ENCODE data around the gene SF3A1.
A peak's percentile ranks its signal among the peaks of the same experiment; 100 is the strongest.

SF3A1 gene

DNA sequence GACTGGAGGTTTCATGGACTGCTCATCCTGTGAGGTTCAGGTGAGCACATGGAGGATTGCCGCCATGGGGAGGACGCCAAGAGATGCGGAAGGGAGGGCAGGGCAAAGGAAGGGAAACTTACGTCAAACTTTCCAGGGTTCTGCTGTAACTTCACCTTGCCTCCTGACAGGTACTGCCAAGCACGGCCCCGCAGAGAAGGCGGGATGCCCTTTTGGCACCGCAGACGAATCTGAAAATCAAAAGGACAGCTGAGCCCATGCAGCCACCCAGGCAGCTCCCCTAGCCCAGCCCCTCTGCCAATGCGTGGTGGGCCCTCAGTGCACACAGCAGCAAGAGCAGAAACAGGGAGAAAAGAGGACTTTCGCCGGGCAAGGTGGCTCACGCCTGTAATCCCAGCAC, 57.4 kb downstream of the SF3A1 start:
- no peak for DNase-seq

- DNase-seq: no peak
Observed at GRCh38 chr22:30297991-30298701, 58.5 kb downstream of the SF3A1 start.

- DNase-seq: no peak
Observed at GRCh38 chr22:30297276-30297990, 59.3 kb downstream of the SF3A1 start.

- no peak for DNase-seq
Observed at GRCh38 chr22:30296833-30297232, 59.9 kb downstream of the SF3A1 start.

- no peak for DNase-seq
Observed at GRCh38 chr22:30296324-30296723, 60.4 kb downstream of the SF3A1 start.

- no peak for DNase-seq
Observed at GRCh38 chr22:30295576-30295975, 61.1 kb downstream of the SF3A1 start.

DNA sequence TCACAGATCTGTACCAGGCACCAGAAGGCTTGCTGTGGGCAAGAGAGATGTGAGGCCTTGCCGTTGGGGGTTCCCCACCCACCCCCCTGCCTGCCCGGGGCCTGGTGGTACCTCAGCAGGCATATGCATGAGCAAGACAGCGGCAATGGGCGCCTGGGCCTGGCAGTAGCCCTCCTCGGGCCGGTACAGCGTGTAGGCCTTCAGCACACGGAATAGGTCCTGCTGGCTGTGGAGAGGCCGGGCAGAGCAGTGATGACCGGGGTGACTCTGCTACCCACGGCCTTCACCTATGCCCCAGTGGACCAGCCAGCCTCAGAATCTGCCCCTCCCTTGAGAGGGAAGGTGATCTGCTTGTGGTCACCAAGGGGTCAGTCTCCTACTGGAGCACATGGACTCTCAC, 61.9 kb downstream of the SF3A1 start:
- DNase-seq: no peak

- DNase-seq: no peak
Observed at GRCh38 chr22:30294066-30294465, 62.6 kb downstream of the SF3A1 start.

- no peak for DNase-seq
Observed at GRCh38 chr22:30293026-30293425, 63.7 kb downstream of the SF3A1 start.

DNA sequence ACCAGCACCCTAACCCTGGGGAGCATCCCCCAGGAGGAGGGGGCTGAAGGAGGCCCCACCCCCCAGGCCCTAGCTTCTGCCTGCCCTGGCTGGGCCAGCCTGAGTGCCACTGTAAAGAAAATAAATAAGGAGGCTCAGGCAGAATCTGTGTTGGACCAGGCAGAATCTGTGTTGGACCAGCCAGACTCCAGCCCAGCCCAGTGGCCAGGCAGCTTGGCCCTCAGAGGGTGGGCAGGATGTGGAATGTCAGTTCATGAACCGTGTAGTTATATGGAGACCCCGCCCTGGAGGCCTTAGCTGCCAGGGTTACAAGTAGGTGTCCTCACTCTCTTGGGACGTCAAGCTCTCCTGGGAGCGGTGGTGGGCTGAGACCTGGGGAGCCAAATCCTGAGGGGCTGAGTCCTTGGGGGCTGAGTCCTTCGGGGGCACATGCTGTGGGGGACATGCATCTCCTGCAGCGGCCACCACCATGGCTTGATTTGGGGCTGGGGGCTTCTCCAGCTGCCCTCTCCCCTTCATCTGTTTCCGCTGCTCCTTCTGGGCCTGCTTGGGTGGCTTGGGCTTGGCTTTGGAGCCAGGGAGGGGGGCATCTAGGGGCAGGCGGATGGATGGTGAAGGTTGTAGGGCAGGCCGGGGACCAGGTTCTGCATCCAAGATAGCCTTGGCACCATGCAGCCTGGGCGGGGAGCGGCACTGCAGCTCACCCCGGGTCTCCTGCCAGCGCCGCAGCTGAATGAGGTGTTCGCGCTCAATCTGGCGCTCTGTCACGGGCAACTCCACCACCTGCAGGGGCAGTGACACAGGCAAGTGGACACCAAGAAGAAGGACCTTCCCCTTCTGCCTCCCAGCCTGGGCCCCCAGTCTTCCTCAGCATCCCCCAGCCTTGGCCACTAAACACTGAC, 64.4 kb downstream of the SF3A1 start:
- no peak for DNase-seq

DNA sequence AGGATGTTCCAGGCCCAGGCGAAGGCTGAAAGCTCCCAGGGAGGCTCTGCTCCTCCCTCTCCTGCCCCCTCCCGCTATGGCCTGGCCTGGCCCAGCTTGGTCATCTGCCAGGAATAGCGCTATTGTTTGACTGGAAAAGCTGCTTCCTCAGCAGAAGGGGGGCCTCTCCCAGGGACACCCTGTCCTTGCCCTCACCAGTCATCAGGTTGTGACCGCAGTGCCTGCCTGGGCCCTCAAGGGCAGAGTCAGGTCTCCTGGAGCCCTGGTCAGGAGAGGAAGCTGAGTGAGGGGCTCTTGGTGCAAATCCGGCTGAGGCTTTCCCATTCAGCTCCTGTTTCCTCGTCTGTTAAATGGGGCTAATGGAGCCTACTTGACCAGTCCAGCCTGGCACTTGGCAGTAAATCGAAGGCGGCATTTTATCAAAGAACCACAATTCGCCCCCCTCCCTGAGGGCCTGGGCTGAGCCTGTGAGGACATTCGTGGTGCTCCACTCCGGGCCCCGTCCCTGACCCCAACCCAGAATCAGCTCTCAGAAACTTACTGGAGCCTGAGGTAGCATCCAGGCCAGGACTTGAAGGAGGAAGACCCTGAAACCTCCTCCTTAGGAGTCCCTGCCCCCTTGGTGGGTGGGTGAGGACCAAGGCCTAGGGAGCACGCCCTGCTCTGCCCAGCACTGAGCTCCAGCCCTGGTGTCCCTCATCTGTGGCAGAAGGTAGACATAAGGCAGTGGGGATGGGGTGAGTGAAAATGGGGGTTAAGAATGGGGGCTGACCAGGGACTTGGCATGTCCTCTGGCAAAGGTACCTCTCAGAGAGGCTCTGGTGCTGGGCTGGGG, 65.4 kb downstream of the SF3A1 start:
- DNase-seq: no peak

GRCh38 chr22:30290342-30291057, 66.2 kb downstream of the SF3A1 start:
- DNase-seq: peak; percentile 38

GRCh38 chr22:30289980-30290313, 66.7 kb downstream of the SF3A1 start:
- DNase-seq: no peak

DNA sequence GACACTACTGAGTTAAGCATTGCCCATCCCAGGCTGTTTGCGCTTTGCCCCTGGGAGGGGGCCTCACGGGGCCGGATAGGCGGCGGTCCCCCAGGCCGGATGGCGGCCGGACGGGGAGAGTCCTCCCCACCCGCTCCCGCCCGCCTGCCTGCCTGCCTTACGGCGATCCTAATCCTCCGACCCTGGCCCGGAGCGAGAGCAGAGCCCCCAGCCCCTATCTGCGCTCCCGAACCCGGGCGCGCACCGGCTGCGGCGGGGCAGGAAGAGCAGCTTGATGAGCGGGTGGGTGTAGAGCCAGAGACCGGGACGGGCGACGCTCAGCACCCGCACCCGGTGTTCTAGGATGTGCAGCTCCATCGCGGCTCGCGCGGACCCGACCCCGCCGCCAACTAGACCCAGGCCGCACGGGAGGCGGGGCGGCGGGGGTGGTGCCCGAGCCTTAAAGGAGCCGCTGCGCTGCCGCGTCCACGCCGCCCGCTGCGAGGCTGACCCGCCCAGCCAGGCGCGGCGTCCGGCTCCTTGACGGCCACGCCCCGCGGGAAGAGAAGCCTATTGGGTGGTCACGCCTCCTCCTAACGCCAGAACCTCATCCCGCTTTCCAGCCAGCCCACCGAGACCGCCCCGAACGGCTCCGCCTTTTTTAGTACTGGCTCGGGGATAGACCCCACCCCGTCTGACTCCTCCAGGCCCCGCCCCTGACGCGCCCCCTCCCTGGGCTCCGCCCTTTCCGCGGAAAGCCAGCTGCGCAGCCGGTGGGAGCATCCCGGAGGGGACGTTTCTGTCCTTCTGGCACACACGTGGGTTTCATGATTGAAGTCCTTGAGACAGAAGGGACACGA, 67.3 kb downstream of the SF3A1 start, which contains the start of gene CASTOR1:
TSS of gene CASTOR1 (minus strand) at position 365 of the 839 bp plus-strand sequence. CDS start at position 357, 8 bp downstream.
- DNase-seq: peak; percentile 93

GRCh38 chr22:30288419-30289140, 68.1 kb downstream of the SF3A1 start:
- DNase-seq: no peak

DNA sequence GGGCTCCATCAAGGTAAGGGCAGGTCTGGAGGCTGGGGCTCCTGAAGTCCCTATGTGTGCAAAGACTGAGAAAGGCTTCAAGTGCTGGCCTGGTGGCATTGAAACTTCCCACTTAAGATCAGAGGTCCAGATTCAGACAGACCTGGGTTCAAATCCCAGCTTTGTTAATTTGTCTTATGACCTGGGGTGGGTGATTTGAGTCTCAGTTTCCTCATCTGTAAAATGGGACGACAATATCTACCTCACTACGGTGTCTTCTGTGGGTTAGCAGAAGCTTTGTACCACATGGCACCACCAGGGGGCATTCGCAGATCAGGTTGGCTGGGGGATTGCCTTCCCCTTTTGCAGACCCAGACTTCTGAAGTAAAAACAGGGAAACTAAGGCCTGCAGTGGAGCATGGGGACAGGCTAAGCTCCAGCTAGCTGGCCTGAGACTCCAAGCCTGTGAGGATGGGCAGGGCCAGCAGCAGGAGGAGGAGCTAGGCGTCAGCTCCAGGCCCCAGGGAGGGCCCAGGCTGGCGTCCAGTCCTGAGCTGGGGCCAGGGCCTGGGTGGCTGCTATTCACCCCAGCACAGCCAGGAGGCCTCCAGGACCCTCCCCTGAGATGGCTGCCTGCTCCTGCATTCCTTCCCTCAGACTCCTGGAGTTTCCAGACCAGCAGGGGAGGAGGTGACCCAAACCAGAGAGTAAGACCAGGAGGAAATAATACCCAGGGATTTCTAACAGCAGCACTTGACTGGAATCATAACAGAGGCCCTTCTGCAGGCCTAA, 68.9 kb downstream of the SF3A1 start:
- DNase-seq: peak; percentile 90

DNA sequence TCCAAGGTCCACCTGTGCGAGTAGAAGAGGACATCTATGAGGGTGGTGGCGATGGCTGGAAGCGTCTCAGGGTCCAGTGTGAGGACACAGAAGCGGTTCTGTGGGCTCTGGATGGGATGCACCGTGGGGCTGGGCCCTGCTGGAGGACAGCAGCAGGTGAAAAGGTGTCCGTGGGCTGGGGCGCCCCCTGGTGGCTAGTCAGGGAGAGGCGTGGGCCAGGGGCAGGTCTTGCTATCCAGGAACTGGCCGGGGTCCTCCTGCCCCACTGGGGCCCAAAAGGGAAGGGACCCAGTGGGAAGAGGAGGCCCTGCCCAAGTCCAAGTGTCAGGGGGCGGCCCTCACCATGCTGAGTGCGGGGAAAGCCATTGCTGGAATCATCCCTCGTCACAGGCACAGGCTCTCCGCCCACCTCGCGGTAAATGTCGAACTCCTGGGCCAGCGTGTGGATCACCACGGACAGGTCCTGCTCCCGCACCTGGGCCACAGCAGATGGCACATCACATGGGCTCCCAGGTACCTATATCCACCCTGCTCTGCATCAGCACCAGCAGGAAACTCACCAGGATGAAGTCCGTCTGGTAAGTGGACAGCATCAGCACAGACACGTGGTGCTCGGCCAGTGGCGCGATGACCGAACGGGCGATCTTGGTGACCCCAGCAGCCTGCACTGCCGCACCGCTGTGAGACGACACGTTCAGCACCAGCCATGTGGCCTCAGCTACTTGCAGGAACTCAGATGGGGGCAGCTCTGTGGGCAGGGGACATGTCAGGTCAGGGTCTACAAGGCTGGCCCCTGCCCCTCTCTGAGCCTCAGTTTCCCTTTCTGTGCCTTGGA, 69.7 kb downstream of the SF3A1 start:
- DNase-seq: peak; percentile 89

DNA sequence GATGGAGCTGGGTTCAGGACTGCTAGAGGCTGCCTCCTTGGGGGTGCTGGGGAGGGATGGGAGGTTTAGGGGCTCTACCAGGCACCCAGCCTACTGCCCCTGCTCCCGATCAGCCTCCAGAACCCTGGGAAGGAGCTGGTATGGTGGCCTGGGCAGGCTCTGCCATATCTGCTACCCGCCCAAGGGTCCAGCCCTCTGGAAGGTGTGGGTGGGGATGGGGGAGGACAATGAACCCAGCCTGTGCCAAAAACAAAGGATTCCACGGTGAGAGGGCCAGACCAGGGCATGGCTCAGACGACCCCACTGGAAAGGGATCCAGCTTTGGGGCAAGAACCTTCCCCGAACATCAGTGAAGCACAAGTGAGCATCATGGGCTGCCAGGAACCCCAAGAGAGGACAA, 70.4 kb downstream of the SF3A1 start:
- DNase-seq: no peak

GRCh38 chr22:30285846-30286200, 70.9 kb downstream of the SF3A1 start:
- DNase-seq: no peak

All from activated T-cell treated with anti-CD3 and anti-CD28 coated beads, Interleukin-2, amount 50 U/mL, for 1 hour (primary cell).